Middle frontal gyrus (tissue), 1 donor: ENCODE measurements around the gene KIF1B.
"Not testable (repeated sequence)": the region's sequence is repeated elsewhere in the genome, so short reads cannot be mapped to it uniquely, and the experiment has no call there.

Source experiments
- DNase-seq: peaks from one replicate; pipeline ENCODE4 v3.0.0-alpha.2; 2015; ENCODE audit warnings: low spot score; ENCODE audit errors: extremely low spot score

Gene KIF1B

GRCh38 chr1:10424651-10425050 is 214.3 kb downstream of the KIF1B start:
- no peak for DNase-seq

DNA sequence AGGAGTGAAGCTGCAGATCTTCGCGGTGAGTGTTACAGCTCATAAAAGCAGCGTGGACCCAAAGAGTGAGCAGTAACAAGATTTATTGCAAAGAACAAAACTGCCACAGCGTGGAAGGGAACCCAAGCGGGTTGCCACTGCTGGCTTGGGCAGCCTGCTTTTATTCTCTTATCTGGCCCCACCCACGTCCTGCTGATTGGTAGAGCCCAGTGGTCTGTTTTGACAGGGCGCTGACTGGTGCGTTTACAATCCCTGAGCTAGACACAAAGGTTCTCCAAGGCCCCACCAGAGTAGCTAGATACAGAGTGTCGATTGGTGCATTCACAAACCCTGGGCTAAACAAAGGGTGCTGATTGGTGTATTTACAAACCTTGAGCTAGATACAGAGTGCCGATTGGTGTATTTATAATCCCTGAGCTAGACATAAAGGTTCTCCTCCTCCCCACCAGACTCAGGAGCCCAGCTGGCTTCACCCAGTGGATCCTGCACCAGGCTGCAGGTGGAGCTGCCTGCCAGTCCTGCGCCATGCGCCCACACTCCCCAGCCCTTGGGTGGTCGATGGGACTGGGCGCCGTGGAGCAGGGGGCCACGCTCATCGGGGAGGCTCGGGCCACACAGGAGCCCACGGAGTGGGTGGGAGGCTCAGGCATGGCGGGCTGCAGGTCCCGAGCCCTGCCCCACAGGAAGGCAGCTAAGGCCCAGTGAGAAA is 215.6 kb downstream of the KIF1B start:
- not testable (repeated sequence) for DNase-seq

DNA sequence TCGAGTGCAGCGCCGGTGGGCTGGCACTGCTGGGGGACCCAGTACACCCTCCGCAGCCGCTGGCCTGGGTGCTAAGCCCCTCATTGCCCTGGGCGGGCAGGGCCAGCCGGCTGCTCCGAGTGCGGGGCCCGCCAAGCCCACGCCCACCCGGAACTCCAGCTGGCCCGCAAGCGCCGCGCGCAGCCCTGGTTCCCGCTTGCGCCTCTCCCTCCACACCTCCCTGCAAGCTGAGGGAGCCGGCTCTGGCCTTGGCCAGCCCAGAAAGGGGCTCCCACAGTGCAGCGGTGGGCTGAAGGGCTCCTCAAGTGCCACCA is 216.1 kb downstream of the KIF1B start:
- DNase-seq, result not testable (repeated sequence)

GRCh38 chr1:10428984-10429383 is 218.6 kb downstream of the KIF1B start:
- no peak for DNase-seq

GRCh38 chr1:10429868-10430215 is 219.5 kb downstream of the KIF1B start:
- DNase-seq, result no peak

DNA sequence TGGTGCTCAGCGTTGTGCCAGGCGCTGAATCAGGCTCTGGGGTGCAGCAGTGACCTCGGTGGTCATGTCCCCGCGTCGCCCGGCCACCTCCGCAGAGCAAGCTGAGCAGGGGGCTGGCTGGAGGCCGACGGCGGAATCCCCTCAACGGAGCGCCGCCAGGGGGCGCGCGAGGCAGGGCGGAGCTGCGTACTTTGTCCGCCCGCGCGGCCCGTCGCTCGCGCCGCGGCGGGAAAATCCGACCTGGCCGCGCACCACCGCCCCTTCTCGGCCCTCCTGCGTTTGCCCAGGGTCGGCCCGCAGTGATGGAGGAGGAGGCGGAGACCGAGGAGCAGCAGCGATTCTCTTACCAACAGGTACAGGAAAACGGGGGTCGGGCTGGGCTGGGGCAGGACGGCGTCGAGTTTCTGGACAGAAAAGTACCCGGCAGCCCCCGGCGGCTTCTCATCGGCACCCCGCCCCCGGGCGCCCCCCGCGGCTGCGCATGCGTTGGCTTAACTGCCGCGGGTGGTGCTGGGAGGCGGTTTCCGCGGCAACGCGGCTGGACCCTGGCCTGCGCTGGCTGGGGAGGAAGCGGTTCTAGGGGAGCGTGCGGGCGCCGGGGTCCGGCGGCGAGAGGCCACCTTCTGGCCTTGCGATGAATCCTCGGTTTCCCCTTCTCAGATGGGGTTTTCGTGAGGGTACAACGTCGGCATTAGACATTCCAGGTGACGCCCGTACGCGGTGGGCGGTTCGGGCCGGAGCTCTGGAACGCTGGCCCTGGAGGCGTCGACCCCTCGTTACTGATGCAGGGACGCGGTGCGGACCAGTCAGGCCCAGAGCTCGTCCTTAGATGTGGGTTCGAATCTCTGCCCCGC is 220.1 kb downstream of the KIF1B start, which contains the start of gene CENPS:
Gene CENPS (plus strand): TSS at position 218 of the 854 bp plus-strand sequence. CDS start 85 bp downstream, at position 303.
- DNase-seq, result peak; percentile 77
